ENCODE results near the gene GART.

GRCh38 chr21:33522297-33522952 is 19.5 kb downstream of the GART start:
- TF ChIP-seq EZH2 (IDR thresholded peaks at IDR 0.05; ENCODE audit: insufficient read depth, poor library complexity, severe bottlenecking) (no peak), EZH2phosphoT487 (IDR thresholded peaks at IDR 0.05; ENCODE audit: insufficient read depth, low read depth) (no peak)

Measured in GM23248 (cell line).